Neural crest cell (in vitro differentiated cells): ENCODE results near the gene SHF. TPM values are rescaled to one million over a fixed set of nuclear protein-coding genes. Genes with fewer than 3 reads are reported as not detected.

ENCODE experiments used
- DNase-seq: peaks from one replicate; pipeline ENCODE4 v3.0.0; 2021; ENCODE audit warnings: low read depth, mixed read lengths, low spot score
- H3K27ac Mint-ChIP-seq: one replicate; pipeline ENCODE4 v1.8.0; 2021; ENCODE audit warnings: mild to moderate bottlenecking, mixed read lengths; ENCODE audit not compliant: unreplicated experiment
- H3K27me3 Mint-ChIP-seq: 2 replicates; pipeline ENCODE4 v1.8.0; 2021; ENCODE audit warnings: low read depth, mild to moderate bottlenecking, mixed read lengths
- H3K36me3 Mint-ChIP-seq: 2 replicates; pipeline ENCODE4 v1.8.0; 2021; ENCODE audit warnings: low read depth, mild to moderate bottlenecking, mixed read lengths
- H3K4me1 Mint-ChIP-seq: 2 replicates; pipeline ENCODE4 v1.8.0; 2021; ENCODE audit warnings: mixed read lengths
- H3K4me3 Mint-ChIP-seq: one replicate; pipeline ENCODE4 v1.8.0; 2021; ENCODE audit warnings: mild to moderate bottlenecking, mixed read lengths
- H3K9me3 Mint-ChIP-seq: 2 replicates; pipeline ENCODE4 v1.8.0; 2021; ENCODE audit warnings: mixed read lengths
- total RNA-seq: library from RNA; stranded (reverse); gene quantifications from 2 replicates; pipeline ENCODE4 v1.2.1, GENCODE V29; 2021
- TF ChIP-seq, protein P1 (sequence below): fragments of 200-600 bp; sonication (generic); conservative IDR thresholded peaks from 2 replicates; pipeline ENCODE4 v1.5.0; 2021; ENCODE audit warnings: antibody characterized with exemption, mild to moderate bottlenecking

The SHF gene
- total RNA-seq, 1 donor from 2014 or later, result 55.0 TPM

GRCh38 chr15:45118131-45118588 lies 69.6 kb downstream of the SHF start:
- peaks cover 6% of the 10 kb centered on the region for H3K4me1 Mint-ChIP-seq
- peaks cover 4% of the 10 kb centered on the region for H3K9me3 Mint-ChIP-seq
- H3K27ac Mint-ChIP-seq, result no peak overlapping the region
- TF ChIP-seq, protein P1, sequence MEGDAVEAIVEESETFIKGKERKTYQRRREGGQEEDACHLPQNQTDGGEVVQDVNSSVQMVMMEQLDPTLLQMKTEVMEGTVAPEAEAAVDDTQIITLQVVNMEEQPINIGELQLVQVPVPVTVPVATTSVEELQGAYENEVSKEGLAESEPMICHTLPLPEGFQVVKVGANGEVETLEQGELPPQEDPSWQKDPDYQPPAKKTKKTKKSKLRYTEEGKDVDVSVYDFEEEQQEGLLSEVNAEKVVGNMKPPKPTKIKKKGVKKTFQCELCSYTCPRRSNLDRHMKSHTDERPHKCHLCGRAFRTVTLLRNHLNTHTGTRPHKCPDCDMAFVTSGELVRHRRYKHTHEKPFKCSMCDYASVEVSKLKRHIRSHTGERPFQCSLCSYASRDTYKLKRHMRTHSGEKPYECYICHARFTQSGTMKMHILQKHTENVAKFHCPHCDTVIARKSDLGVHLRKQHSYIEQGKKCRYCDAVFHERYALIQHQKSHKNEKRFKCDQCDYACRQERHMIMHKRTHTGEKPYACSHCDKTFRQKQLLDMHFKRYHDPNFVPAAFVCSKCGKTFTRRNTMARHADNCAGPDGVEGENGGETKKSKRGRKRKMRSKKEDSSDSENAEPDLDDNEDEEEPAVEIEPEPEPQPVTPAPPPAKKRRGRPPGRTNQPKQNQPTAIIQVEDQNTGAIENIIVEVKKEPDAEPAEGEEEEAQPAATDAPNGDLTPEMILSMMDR, result peak; percentile 99
- peak; percentile 89 for DNase-seq
- H3K4me3 Mint-ChIP-seq, result no peak overlapping the region
- H3K27me3 Mint-ChIP-seq, result peaks cover 70% of the 10 kb centered on the region
- H3K36me3 Mint-ChIP-seq, result no peaks in the 10 kb centered on the region

- no peak for DNase-seq
- no peak overlapping the region for H3K4me3 Mint-ChIP-seq
- peaks cover 4% of the 10 kb centered on the region for H3K9me3 Mint-ChIP-seq
- H3K36me3 Mint-ChIP-seq, result no peaks in the 10 kb centered on the region
- peaks cover 6% of the 10 kb centered on the region for H3K4me1 Mint-ChIP-seq
- TF ChIP-seq, protein P1, result no peak
- H3K27ac Mint-ChIP-seq, result no peak overlapping the region
- H3K27me3 Mint-ChIP-seq, result peaks cover 70% of the 10 kb centered on the region
Observed at GRCh38 chr15:45117308-45118130, 70.2 kb downstream of the SHF start.

Other genes starting within 250 kb of the SHF start
- not detected in 2 replicates for gene TERB2, start 231.3 kb downstream of the SHF start, total RNA-seq
- gene SORD, start 164.8 kb downstream of the SHF start, total RNA-seq, result 54.8 and 58.2 TPM in 2 replicates
- gene DUOX2, start 73.8 kb downstream of the SHF start, total RNA-seq, result 0.02 TPM in 1 of 2 replicates, not detected in the other
- not detected in 2 replicates for gene DUOXA2, start 73.6 kb downstream of the SHF start, total RNA-seq
- gene DUOXA1, start 58.1 kb downstream of the SHF start, total RNA-seq, result not detected in 2 replicates
- gene DUOX1, start 58.0 kb downstream of the SHF start, total RNA-seq, result not detected in 2 replicates
- gene SLC28A2, start 64.3 kb upstream of the SHF start, total RNA-seq, result not detected in 2 replicates
- 9.7 and 10.7 TPM in 2 replicates for gene GATM, start 190.6 kb upstream of the SHF start, total RNA-seq